Liver (tissue), 3 donors: ENCODE measurements around the gene TNFSF13.

ENCODE experiments used
- CTCF ChIP-seq: fragments of 150-350 bp; IDR thresholded peaks from 2 replicates; pipeline ENCODE4 v1.5.1; 2017; ENCODE audit warnings: improper control_type of control experiment, low read depth, low read length; ENCODE audit not compliant: missing input control
- SP1 ChIP-seq: IDR thresholded peaks from 2 replicates; pipeline ENCODE4 v1.6.1; 2018; ENCODE audit warnings: antibody characterized with exemption, mild to moderate bottlenecking
- donor health status: healthy.
- donor health status: healthy.

- no peak for TF ChIP-seq CTCF
- no peak for TF ChIP-seq SP1
Observed at GRCh38 chr17:7590743-7591142, 32.2 kb downstream of the TNFSF13 start.
